Astrocyte of the spinal cord (primary cell): Measurements from ENCODE around the gene SLC13A3.
"Not testable (repeated sequence)": the region's sequence is repeated elsewhere in the genome, so short reads cannot be mapped to it uniquely, and the experiment has no call there.

Experiments used
- DNase-seq: peaks from one replicate; pipeline ENCODE4 v3.0.0; 2011; ENCODE audit warnings: low read depth, low spot score
- H3K4me3 ChIP-seq: 2 replicates; pipeline ENCODE4 v1.5.1; 2011; ENCODE audit warnings: low read depth, mild to moderate bottlenecking, low read length, moderate library complexity
- CTCF ChIP-seq: IDR thresholded peaks from 2 replicates; pipeline ENCODE4 v1.5.1; 2012; ENCODE audit warnings: low read depth, mild to moderate bottlenecking, low read length, inconsistent platforms
- in situ Hi-C: cut with HindIII; loops from 2 replicates; pipeline ENCODE4 v1.10.0; 2017; ENCODE audit warnings: low sequenced_read_pairs

SLC13A3 gene

DNA sequence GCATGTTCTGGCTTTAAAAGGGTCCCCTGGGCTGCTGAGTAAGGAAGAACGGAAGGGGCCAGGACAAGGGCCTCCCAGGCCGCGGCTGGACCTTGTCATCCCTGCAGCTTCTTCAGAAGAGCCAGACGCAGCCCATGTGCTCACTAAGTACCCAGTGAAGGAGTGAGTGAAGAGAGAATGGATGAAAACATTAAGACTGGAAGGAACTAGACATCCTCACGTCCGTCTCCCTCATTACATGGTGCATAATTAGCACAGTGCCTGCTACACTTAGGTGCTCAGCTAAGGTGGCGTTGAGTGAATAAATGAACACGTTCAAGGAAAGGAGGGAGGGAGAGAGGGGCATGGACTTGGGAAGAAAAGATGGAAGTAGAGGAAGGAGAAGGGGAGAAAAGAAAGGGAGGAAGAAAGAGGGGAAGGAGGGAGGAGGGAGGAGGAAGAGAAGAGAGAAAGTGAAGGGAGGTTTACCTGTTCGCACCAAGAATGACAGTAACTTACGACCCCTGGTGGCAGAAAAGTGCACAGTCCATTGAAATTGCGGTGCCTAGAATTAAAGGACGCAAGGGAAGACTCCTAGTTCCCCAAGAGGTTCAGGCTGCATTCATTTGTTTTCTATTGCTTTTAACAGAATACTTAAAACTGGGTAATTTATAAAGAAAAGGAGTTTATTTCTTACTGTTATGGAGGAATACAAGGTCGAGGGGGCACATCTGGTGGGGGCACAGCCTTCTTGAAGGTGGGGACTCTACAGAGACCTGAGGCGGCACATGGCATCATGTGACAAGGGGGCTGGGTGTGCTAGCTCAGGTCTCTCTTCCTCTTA is 30.0 kb upstream of the SLC13A3 start:
- in situ Hi-C loops = no loop called here
- TF ChIP-seq CTCF = peak; percentile 83
- no peak overlapping the region for H3K4me3 ChIP-seq
- peak; percentile 44 for DNase-seq

DNA sequence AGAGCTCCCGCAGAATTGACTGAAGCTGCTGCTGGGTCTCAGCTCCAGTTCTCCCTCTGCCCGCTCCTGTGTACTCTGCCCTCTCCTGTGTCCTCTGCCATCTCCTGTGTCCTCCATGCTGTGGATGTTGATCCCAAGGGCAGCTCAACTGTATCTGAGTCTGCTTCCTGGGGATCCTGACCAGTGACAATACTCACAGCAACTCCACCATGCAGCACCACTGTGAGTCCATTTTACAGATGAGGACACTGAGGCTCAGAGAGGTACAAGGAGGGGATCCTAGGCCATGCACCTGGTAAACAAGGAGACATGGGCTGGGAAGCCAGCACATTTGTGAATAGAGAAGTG is 29.4 kb upstream of the SLC13A3 start:
- TF ChIP-seq CTCF = no peak
- in situ Hi-C loops = no loop called here
- DNase-seq = no peak
- no peak overlapping the region for H3K4me3 ChIP-seq

DNA sequence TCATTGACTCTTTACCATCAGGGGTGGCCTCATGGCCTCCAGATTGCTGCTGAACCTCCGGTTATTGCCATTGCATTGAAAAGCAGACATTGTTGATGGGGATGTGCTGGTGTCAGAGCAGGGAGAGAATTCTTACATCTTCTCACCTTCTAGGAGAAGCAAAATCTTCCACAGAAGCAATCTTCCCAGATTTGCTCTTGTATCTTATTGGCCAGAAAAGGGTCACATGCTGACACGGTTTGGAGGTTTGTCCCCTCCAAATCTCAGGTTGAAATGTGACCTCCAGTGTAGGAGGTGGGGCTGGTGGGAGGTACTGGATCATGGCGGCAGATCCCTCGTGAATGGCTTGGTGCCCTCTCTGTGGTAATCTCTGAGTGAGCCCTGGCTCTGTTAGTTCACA is 27.3 kb upstream of the SLC13A3 start:
- TF ChIP-seq CTCF = no peak
- no peak for DNase-seq
- in situ Hi-C loops = no loop called here
- no peak overlapping the region for H3K4me3 ChIP-seq

DNA sequence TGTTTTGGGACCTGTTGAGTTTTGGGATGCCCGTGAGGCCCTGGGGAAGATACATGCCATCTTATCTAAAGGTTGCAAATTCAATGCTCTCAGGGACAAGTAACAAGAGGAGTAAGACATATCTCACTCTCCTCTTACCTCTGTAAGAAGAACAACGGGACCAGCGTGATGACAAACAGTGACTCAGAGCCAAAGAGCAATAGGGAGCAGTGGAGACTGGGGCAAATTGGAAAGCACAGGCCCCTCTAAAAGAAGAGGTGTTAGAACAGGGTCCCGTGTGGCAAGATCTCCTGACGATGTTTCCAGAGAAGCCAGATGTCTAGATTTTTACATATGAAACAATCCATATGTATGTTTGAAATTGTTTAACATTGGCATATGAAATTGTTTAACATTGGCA is 26.3 kb upstream of the SLC13A3 start:
- DNase-seq = no peak
- no peak for TF ChIP-seq CTCF
- in situ Hi-C loops = no loop called here
- H3K4me3 ChIP-seq = no peak overlapping the region

- in situ Hi-C loops, H3K4me3 ChIP-seq, DNase-seq: not testable (repeated sequence)
Observed at GRCh38 chr20:46676649-46677316, 25.5 kb upstream of the SLC13A3 start.

- no peak for TF ChIP-seq CTCF
- in situ Hi-C loops = no loop called here
- peak; percentile 35 for DNase-seq
- H3K4me3 ChIP-seq = no peak overlapping the region
Observed at GRCh38 chr20:46674253-46675083, 23.2 kb upstream of the SLC13A3 start.
